ENCODE measurements around the gene SIK1. TPM values are rescaled to one million over a fixed set of nuclear protein-coding genes. Genes with fewer than 3 reads are reported as not detected.

SIK1 gene
- polyA plus RNA-seq, 4 donors, result 2.5 to 4.6 (median 2.6) TPM; not detected in 1

DNA sequence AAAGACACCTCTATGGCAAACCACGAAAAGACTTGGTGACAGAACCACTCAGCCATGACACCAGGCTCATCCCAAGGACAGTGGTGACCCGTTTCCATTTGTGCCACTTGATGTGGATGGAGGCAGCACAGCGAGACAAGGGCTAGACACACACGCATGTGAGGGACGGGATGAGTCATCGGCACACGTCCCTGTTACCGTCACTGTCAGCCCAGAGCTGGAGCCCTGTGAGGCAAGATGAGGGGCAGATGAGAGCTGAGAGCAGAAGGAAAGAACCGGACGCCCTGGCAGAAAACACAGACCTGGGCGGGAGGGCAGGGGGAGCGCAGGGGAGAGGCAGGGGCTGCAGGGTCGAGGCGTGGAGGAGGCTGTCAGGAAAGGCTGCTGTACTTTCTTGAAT is 57.8 kb downstream of the SIK1 start:
- no peak for DNase-seq (ENCODE audit: low read depth in 4 of 4, low spot score in 2 of 4)

DNA sequence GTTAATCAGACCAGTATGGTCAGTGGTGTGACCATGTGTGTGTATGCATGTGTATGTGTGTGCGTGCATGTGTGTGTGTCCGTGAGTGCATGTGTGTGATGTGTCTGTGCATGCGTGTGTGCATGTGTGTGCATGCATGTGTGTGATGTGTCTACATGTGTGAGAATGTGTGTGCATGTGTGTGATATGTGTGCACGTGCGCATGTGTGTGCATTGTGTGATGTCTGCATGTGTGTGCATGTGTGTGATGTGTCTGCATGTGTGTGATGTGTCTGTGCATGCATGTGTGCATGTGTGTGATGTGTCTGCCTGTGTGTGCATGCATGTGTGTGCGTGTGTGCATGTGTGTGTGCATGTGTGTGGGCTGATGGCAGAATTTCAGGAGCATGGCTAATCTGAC is 58.2 kb downstream of the SIK1 start:
- DNase-seq (ENCODE audit: low read depth in 4 of 4, low spot score in 2 of 4), result no peak

DNA sequence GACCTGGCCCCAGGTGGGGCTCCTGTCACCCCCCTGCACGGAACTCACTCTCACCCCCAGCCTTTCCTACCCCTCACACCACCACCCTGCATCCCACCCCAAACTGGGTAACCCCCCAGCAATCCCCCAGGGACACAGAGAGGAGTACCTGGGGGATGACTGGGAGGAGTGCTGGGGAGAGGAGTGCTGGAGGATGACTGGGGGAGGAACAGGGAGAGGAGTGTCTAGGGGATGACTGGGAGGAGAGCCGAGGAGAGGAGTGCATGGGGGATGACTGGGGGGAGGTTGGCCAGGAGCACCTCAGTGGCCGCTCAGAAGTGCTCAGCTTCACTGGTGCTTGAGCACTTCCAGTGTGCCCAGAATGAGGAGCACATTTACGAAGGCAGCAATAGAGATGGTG is 59.1 kb downstream of the SIK1 start:
- no peak for DNase-seq (ENCODE audit: low read depth in 4 of 4, low spot score in 2 of 4)

DNA sequence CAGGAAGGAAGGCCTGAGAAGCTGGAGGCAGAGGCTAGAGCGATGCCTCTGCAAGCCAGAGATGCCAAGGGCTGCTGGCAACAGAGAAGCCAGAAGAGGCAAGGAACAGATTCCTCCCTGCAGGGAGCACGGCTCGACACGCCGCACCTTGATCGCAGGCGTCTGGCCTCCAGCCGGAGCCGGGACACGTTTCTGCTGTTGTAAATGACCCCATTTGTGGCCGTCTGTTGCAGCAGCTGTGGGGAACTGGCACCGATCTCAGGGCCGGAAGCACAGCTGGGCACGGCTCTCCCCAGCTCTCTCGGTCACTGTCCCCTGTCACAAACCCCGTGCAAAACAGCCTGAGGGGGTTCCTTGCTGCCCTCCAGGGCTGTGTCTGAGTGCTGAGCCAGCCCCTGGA is 59.6 kb downstream of the SIK1 start:
- no peak for DNase-seq (ENCODE audit: low read depth in 4 of 4, low spot score in 2 of 4)

DNA sequence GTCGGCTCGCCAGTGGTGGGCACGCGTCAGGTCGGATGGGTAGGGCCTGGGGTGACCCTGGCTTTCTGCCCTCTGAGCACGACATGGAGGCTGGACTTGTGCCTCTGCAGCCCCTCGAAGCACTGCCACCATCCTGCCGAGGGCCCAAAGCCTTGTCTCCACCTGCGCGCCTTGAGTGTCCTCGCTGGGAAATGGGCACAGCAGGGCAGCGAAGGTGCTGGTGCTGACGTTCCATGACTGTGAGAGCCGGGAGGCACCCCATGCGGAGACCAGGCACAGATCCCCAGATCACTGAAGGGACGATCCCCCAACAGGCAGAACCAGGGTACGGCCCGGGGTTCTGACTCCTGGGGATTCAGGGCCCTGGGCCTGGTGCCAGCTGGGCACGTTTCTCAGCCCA is 60.3 kb downstream of the SIK1 start:
- DNase-seq (ENCODE audit: low read depth in 4 of 4, low spot score in 2 of 4), result no peak

DNA sequence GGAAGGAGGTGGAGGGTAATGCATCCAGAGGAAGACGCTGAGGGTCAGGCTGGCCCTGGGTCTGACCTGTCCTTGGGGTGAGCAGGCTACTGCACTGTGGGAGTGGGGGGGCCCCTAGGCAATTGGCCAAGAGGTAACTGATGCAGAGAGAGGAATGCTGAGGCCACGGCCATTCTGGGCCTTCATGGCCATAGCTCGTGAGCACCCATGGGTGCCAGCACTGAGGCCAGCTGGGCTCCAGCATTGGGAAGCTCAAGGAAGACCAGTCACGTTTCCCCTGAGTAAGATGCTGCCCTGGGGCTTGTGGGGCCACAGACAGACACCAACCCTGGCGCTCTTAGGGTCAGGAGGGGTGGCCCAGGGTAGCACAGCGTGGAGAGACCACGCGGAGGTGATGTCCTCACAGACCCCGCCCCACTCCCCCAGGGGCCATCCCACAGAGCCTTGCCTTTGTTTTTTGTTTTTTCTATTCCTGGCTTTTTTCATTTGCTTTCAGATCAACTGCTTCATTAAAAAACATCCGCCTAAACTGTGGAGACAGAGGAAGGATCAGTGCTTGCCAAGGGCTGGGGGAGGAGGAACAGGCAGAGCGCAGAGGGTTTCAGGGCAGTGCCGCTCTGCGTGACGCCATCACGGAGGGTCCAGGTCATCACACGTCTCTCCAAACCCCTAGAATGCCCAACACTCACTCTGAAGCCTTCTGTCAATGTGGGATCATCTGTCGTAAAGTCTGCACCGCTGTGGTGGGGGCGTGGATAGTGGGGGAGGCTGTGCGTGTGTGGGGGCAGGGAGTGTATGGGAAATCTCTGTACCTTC is 61.1 kb downstream of the SIK1 start:
- DNase-seq (ENCODE audit: low read depth in 4 of 4, low spot score in 2 of 4), result no peak

DNA sequence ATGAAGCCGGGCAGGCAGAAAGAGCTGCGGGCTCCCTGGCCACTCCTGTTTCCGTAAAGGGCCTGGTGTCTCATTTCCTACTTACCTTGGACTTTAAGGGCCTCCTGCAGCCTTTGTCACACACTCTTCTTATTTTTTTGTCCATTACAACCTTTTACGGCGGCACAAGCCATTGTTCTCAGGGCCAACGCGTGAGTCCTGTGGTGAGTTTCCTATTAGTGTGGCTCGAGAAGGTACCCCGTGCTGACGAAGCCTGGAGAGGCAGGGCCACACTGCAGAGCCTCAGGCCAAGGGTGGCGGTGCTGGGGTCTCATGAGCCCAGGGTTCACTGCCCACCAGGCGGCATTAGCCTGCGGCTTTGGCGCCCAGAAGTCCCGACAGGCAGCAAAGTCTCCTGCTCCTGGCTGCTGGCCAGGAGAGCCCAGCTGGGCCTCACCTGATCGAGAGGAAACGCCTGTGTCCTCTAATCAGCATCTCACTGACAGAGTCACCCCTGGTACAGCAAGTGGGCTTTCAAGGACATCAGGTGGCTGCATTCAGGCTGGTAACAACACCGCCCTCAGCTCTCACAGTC is 62.0 kb downstream of the SIK1 start:
- DNase-seq (ENCODE audit: low read depth in 4 of 4, low spot score in 2 of 4), result no peak

Other genes with a start within 250 kb of the SIK1 start
- 1 to 10 TPM; 1.7 to 2.0 (median 2.0) TPM for gene HSF2BP, start 232.4 kb upstream of the SIK1 start, polyA plus RNA-seq (ENCODE audit: insufficient read length in 4 of 4)
- 10 to 100 TPM; 28.0 to 32.7 (median 30.0) TPM for gene RRP1B, start 232.4 kb upstream of the SIK1 start, polyA plus RNA-seq (ENCODE audit: insufficient read length in 4 of 4)